WI38 (cell line): ENCODE data around the gene DPAGT1.
"Not testable (repeated sequence)": the region's sequence is repeated elsewhere in the genome, so short reads cannot be mapped to it uniquely, and the experiment has no call there.

Experiments
- H3K4me3 ChIP-seq: 2 replicates; pipeline ENCODE4 v1.5.1; 2011; ENCODE audit warnings: low read depth, mild to moderate bottlenecking, control low read depth, low read length
- CTCF ChIP-seq: IDR thresholded peaks from 2 replicates; pipeline ENCODE4 v1.5.1; 2012; ENCODE audit warnings: low read depth, mild to moderate bottlenecking, control low read depth, low read length

DPAGT1 gene

DNA sequence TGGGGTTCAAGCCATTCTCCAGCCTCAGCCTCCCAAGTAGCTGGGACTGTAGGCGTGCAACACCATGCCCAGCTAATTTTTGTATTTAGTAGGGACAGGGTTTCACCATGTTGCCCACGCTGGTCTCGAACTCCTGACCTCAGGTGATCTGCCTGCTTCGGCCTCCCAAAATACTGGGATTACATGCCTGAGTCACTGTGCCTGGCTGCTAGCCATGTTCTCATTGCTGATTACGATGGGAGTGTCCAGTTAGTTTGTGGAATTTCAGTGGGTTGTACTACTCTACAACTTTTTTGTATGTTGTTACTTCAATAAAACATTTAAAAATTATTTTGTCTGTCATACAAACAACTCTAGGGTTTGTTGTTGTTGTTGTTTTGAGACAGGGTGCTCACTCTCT, 38.9 kb downstream of the DPAGT1 start:
- TF ChIP-seq CTCF = no peak
- H3K4me3 ChIP-seq = no peak overlapping the region

DNA sequence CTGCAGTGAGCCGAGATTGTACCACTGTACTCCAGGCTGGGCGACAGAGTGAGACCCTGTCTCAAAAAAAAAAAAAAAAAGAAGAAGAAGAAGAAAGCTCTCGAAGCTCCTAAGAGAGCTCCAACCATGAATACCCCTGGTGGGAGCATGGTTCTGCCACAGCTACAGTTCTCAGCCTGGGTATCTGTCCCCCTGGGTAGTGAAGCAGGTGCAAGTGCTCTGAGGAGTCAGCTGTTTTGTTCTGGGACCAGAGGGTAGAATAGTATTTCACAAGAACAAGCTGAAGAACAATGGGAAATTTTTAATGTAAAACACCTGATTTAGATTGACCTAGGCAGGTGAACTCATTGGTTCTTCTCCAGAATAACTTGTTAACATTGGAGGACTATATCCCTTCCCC, 40.4 kb downstream of the DPAGT1 start:
- TF ChIP-seq CTCF = no peak
- H3K4me3 ChIP-seq = no peak overlapping the region

GRCh38 chr11:119059128-119059527, 42.5 kb downstream of the DPAGT1 start:
- not testable (repeated sequence) for H3K4me3 ChIP-seq

GRCh38 chr11:119057000-119057769, 44.5 kb downstream of the DPAGT1 start, which contains the start of gene HYOU1:
Gene HYOU1 (minus strand): TSS chr11:119057205. CDS start chr11:119056160, 1,045 bp downstream.
- TF ChIP-seq CTCF = no peak
- H3K4me3 ChIP-seq = peak within 1 kb of the TSS; percentile 86

GRCh38 chr11:119056421-119056999, 45.1 kb downstream of the DPAGT1 start:
- H3K4me3 ChIP-seq = peak overlapping the region; percentile 86
- TF ChIP-seq CTCF = no peak

- no peak for TF ChIP-seq CTCF
- peak overlapping the region; percentile 86 for H3K4me3 ChIP-seq
Measured at GRCh38 chr11:119055901-119056300, 45.8 kb downstream of the DPAGT1 start.

- no peak for TF ChIP-seq CTCF
- H3K4me3 ChIP-seq = no peak overlapping the region
Measured at GRCh38 chr11:119054418-119054817, 47.2 kb downstream of the DPAGT1 start.
